SK-N-MC (cell line): ENCODE results near the gene HBD.

Experiments used
- DNase-seq: peaks from one replicate; pipeline ENCODE4 v3.0.0-alpha.2; 2011; ENCODE audit warnings: low read depth, low spot score
- H3K27ac ChIP-seq: fragments of 200-600 bp; sonication (generic); 2 replicates; pipeline ENCODE4 v1.5.1; 2016; ENCODE audit warnings: mixed run types
- H3K36me3 ChIP-seq: fragments of 200-600 bp; sonication (generic); 2 replicates; pipeline ENCODE4 v1.6.1; 2017; ENCODE audit warnings: antibody characterized with exemption, low read length, mixed read lengths; ENCODE audit not compliant: insufficient read depth
- H3K4me3 ChIP-seq: fragments of 200-600 bp; sonication (generic); 2 replicates; pipeline ENCODE4 v1.5.1; 2016
- H3K9ac ChIP-seq: fragments of 200-600 bp; sonication (generic); 2 replicates; pipeline ENCODE4 v1.8.0; 2017; ENCODE audit warnings: mixed run types, mixed read lengths; ENCODE audit not compliant: insufficient read length
- H3K9me3 ChIP-seq: fragments of 200-600 bp; sonication (generic); 2 replicates; pipeline ENCODE4 v1.6.1; 2017; ENCODE audit warnings: low read depth, mild to moderate bottlenecking, antibody characterized with exemption, low read length, moderate library complexity, mixed read lengths
- EZH2 ChIP-seq: fragments of 200-600 bp; sonication (generic); IDR thresholded peaks from one replicate; pipeline ENCODE4 v1.6.1; 2017; ENCODE audit warnings: antibody characterized with exemption
- FOXP2 ChIP-seq: optimal IDR thresholded peaks from 2 replicates; pipeline ENCODE3; 2011; ENCODE audit warnings: mild to moderate bottlenecking, moderate library complexity; ENCODE audit not compliant: insufficient read depth; ENCODE audit errors: extremely low read length, control extremely low read depth
- POLR2AphosphoS5 ChIP-seq: IDR thresholded peaks from 2 replicates; pipeline ENCODE4 v1.6.1; 2012; ENCODE audit warnings: mild to moderate bottlenecking, low read depth, low read length, borderline replicate concordance

HBD gene

DNA sequence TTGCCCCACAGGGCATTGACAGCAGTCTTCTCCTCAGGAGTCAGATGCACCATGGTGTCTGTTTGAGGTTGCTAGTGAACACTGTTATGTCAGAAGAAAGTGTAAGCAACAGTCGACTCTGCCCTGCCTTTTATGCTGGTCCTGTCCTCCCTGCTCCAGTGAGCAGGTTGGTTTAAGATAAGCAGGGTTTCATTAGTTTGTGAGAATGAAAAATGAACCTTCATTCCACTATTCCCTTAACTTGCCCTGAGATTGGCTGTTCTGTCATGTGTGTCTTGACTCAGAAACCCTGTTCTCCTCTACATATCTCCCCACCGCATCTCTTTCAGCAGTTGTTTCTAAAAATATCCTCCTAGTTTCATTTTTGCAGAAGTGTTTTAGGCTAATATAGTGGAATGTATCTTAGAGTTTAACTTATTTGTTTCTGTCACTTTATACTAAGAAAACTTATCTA is at the start of gene HBD:
TSS of gene HBD (minus strand) at position 103 of the 454 bp plus-strand sequence. CDS start at position 53, 50 bp downstream.
- no peak for DNase-seq
- Histone ChIP-seq H3K36me3 (no peaks in the 10 kb centered on the region), H3K9ac (no peak within 1 kb of the TSS), H3K27ac (no peak within 1 kb of the TSS), H3K4me3 (no peak within 1 kb of the TSS), H3K9me3 (no peaks in the 10 kb centered on the region)
- TF ChIP-seq FOXP2 (no peak), EZH2 (no peak), POLR2AphosphoS5 (no peak)

GRCh38 chr11:5283882-5284281 is 49.6 kb upstream of the HBD start:
- Histone ChIP-seq H3K27ac (no peak overlapping the region), H3K9me3 (no peaks in the 10 kb centered on the region), H3K9ac (no peak overlapping the region), H3K4me3 (no peak overlapping the region), H3K36me3 (no peaks in the 10 kb centered on the region)
- TF ChIP-seq FOXP2 (no peak), EZH2 (no peak), POLR2AphosphoS5 (no peak)
- DNase-seq: no peak

DNA sequence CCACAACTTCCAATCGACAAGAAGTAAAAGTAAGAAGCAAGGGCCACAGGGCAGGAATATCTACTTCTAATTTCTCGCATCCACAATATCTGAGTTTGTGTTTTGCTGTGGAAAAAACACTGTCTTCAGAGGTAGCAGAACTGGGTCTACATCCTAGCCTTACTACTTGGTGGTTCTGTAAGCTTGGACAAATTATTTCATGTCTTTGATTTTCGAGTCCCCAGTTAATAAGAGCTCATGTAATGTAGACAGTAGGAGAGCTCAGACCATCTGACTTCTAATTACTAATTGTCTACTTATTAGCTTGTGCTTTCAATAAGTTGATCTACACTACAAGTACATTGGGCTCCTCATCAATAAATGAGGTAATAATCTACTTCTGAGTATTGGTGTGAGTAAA is 48.8 kb upstream of the HBD start:
- TF ChIP-seq FOXP2 (no peak), POLR2AphosphoS5 (no peak), EZH2 (no peak)

DNA sequence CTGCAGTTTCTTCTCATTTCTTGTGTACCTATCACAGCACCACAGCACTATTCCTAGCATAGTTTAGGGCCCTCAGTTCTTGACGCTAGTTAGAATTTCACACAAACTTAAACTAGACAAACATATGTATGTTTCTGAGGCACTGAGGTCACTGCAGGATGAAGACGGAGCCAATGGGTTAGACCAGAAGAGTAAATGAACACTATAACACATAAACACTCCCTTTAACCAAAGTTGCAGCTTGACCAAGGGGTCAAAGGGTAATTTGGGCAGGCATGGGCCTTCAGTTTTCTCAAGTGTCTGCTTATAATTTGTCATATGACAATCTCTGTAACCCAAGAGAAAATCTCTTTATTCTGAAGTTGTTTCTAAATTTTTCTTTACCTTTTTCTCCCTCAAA is 48.3 kb upstream of the HBD start:
- no peak overlapping the region for H3K9ac ChIP-seq

More for the DNA sequence above, 48.8 kb upstream of the HBD start:
- no peak overlapping the region for H3K9ac ChIP-seq
- H3K4me3 ChIP-seq: no peak overlapping the region
- no peaks in the 10 kb centered on the region for H3K36me3 ChIP-seq
- DNase-seq: no peak
- no peaks in the 10 kb centered on the region for H3K9me3 ChIP-seq
- H3K27ac ChIP-seq: no peak overlapping the region

GRCh38 chr11:5281596-5281995 is 47.3 kb upstream of the HBD start:
- no peaks in the 10 kb centered on the region for H3K9me3 ChIP-seq
- H3K4me3 ChIP-seq: no peak overlapping the region
- no peaks in the 10 kb centered on the region for H3K36me3 ChIP-seq
- TF ChIP-seq FOXP2 (no peak), EZH2 (no peak), POLR2AphosphoS5 (no peak)
- DNase-seq: no peak
- H3K27ac ChIP-seq: no peak overlapping the region
- H3K9ac ChIP-seq: no peak overlapping the region

More for the DNA sequence above, 48.3 kb upstream of the HBD start:
- Histone ChIP-seq H3K9me3 (no peaks in the 10 kb centered on the region), H3K36me3 (no peaks in the 10 kb centered on the region), H3K27ac (no peak overlapping the region), H3K4me3 (no peak overlapping the region)
- no peak for TF ChIP-seq EZH2
- no peak for DNase-seq

- Histone ChIP-seq H3K9me3 (no peaks in the 10 kb centered on the region), H3K27ac (no peak overlapping the region), H3K36me3 (no peaks in the 10 kb centered on the region), H3K9ac (no peak overlapping the region), H3K4me3 (no peak overlapping the region)
- DNase-seq: no peak
- TF ChIP-seq EZH2 (no peak), POLR2AphosphoS5 (no peak), FOXP2 (no peak)
These were observed 46.4 kb upstream of the HBD start for GRCh38 chr11:5280582-5281102.

- Histone ChIP-seq H3K9ac (no peak overlapping the region), H3K9me3 (no peaks in the 10 kb centered on the region), H3K36me3 (no peaks in the 10 kb centered on the region), H3K4me3 (no peak overlapping the region), H3K27ac (no peak overlapping the region)
- no peak for TF ChIP-seq EZH2
- TF ChIP-seq FOXP2: no peak
- TF ChIP-seq POLR2AphosphoS5: no peak
- no peak for DNase-seq
These were observed 45.3 kb upstream of the HBD start for GRCh38 chr11:5279471-5280090.

DNA sequence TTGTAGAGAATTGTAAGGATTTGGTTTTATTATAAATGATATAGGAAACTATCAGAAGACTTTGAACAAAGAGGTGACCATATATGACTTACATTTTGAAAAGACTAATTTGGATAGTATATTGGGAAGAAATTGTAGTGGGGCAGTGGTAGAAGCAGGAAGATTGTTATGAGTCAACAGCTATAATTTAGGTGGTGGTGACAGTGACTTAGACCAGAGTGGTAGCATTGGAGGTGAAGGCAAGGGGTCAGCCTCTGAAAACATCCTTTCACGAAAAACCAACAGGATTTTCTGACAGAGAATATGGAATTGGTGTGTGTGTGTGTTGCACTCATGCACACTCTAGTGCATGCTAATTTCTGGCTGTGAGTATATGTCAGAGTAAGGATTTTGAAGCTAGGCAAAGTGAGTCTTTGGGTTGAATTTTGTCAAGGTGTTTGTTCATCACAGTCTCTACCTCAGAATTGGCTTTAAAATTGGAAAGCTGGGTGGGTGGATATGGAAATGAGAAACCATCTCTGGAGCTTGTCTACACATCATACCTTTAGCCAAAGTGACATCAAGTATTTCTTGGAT is 43.6 kb upstream of the HBD start:
- no peak overlapping the region for H3K9ac ChIP-seq
- TF ChIP-seq EZH2 (no peak), POLR2AphosphoS5 (no peak), FOXP2 (no peak)
- H3K4me3 ChIP-seq: no peak overlapping the region
- no peaks in the 10 kb centered on the region for H3K36me3 ChIP-seq
- no peak for DNase-seq
- H3K27ac ChIP-seq: no peak overlapping the region
- H3K9me3 ChIP-seq: no peaks in the 10 kb centered on the region

- no peak for DNase-seq
These were observed 42.4 kb upstream of the HBD start for GRCh38 chr11:5276697-5277096.

More at GRCh38 chr11:5276697-5277096, 42.4 kb upstream of the HBD start:
- no peak overlapping the region for H3K27ac ChIP-seq
- H3K9me3 ChIP-seq: no peaks in the 10 kb centered on the region
- no peaks in the 10 kb centered on the region for H3K36me3 ChIP-seq
- TF ChIP-seq EZH2 (no peak), POLR2AphosphoS5 (no peak), FOXP2 (no peak)
- no peak overlapping the region for H3K9ac ChIP-seq
- H3K4me3 ChIP-seq: no peak overlapping the region
